Measurements from ENCODE around the gene SMARCE1.

Gene SMARCE1

DNA sequence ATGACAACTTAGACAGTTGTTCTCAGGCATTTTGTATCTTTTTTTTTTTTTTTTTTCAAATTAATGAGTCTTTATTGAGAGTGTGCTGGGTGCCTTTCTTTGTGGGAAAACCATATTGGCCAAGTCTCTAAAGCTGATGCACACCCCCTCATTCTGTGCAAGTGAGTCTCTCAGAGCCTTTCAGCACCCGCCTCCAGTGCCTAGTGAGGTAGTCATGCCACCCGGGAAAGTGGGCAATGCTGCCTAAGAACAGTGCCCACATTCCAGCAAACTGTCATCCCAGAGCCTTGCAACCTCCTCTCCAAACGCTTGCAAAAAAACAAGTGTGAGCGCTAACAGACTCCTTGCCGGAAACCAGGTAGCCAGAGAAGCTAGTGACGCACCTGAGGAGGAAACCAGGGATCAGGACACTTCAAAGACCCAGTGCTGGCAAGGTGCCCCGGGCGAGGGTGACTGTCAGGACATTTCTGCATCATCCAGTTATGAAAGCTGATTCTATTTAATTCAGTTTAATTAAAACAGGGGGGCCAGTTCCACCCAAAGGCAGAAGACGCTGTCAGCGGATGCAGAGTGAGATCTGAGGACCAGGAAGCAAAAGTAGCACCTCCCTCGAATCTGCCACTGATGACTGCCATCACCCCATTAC is 34.9 kb downstream of the SMARCE1 start:
- no peak overlapping the region for H3K4me3 ChIP-seq (ENCODE audit: low read depth, low read length)

GRCh38 chr17:40611840-40612474 is 35.7 kb downstream of the SMARCE1 start:
- no peak overlapping the region for H3K4me3 ChIP-seq (ENCODE audit: low read depth, low read length)

GRCh38 chr17:40610359-40610758 is 37.3 kb downstream of the SMARCE1 start:
- no peak overlapping the region for H3K4me3 ChIP-seq (ENCODE audit: low read depth, low read length)

DNA sequence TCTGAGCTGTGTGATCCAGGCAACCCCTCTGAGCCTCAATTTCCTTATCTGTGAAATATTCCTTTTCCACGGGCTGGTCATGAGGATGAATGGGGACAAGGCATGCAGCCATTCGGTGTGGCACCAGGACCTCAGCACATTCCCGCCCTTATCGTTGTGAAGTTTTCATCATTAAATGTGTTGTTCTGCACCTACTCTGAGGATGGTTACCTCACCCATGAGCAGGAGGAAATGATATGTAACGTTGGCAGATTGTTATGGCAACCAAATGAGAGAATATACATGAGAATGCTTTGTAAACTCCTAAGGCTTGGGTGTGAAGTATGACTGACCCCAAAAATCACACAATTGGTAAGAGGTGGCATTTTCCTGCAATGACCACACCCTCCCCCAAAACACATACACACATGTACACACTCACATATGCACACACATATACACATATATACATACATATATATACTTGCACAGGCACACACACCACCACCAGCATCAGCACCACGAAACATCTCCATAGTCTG is 39.5 kb downstream of the SMARCE1 start:
- no peak overlapping the region for H3K4me3 ChIP-seq (ENCODE audit: low read depth, low read length)

- no peak overlapping the region for H3K4me3 ChIP-seq (ENCODE audit: low read depth, low read length)
These were observed 40.0 kb downstream of the SMARCE1 start for GRCh38 chr17:40607641-40608040.

- no peak overlapping the region for H3K4me3 ChIP-seq (ENCODE audit: low read depth, low read length)
These were observed 40.9 kb downstream of the SMARCE1 start for GRCh38 chr17:40606548-40607353.

GRCh38 chr17:40605306-40605705 is 42.3 kb downstream of the SMARCE1 start:
- no peak overlapping the region for H3K4me3 ChIP-seq (ENCODE audit: low read depth, low read length)

DNA sequence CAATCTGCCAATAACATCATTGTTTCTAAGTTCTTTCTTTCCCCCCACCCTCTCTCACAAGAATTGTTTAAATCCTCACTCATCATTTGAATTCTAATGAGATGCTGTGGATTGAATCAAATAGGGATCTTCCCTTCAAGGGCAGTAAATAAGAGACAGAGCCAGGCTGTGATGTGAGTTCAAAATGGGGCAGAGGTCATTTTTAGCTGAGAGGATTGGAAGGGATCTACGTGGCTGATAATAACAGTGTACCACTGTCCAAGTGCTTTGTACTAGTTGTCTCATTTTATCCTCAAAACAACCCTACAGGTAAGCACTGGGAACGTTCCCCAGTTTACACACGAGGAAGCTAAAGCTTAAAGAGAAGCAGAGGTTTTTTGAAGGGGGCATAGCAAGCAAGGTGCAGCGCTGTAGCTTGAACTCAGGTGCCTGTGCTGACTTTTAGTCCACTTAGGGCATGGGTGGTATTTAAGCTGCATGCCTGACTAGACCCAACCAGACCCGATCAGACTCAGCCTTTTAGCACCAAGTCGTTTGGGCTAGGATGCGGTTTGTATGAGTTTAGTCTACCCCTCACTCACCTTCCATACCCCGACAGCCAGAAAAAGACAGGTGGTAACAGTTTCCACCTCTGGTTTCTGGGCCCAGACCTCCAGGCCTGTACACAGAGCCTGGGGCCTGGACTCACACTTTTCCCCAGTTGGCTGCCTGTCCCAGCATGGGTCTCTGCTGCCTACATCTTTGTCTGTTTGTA is 43.1 kb downstream of the SMARCE1 start:
- no peak overlapping the region for H3K4me3 ChIP-seq (ENCODE audit: low read depth, low read length)

GRCh38 chr17:40602445-40603443 is 44.9 kb downstream of the SMARCE1 start:
- no peak overlapping the region for H3K4me3 ChIP-seq (ENCODE audit: low read depth, low read length)

GRCh38 chr17:40600486-40601046 is 47.1 kb downstream of the SMARCE1 start:
- no peak overlapping the region for H3K4me3 ChIP-seq (ENCODE audit: low read depth, low read length)

GRCh38 chr17:40599468-40599763 is 48.2 kb downstream of the SMARCE1 start:
- H3K4me3 ChIP-seq (ENCODE audit: low read depth, low read length), result no peak overlapping the region

DNA sequence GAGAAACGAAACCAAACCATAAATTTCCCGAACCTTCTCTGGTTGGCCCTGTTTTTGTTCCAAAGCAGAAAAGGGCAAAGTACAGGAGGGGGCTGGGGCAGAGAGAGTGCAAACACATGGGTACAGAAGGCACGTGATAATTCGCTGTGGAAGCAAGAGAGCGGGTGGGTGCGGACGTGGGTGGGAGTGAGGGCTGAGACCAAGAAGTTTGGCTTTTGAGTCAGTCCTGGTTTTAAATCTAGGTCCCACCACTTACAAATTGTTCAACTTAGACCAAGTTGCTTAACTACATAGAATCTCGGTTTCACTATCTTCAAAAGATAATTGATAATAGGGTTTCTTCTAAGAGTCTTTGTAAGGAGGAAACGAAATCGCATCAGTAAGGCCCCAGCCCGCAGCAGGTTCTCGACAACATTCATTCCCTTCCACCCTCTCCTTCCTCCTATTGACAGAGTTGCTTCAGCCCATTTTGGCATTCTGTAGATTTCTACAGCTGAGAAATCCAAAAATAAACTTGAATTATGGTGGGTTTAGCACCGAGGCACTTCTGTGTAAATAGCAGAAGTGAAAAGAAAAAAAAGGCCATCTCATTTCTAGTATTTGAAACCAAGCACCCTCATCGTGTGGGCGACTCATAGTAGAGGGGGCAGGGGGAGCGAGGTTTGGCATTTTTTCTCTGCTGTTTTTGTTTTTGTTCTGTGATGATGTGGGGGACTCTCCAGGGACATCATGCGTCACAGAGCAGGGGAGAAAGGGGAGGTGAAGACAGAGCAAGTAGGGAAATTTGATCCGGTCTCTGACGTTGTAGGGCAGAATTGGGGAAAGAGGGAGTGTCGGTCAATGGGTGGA is 48.8 kb downstream of the SMARCE1 start:
- no peak overlapping the region for H3K4me3 ChIP-seq (ENCODE audit: low read depth, low read length)

- H3K4me3 ChIP-seq (ENCODE audit: low read depth, low read length), result no peak overlapping the region
These were observed 49.4 kb downstream of the SMARCE1 start for GRCh38 chr17:40598301-40598618.

GRCh38 chr17:40597556-40598300 is 49.9 kb downstream of the SMARCE1 start:
- no peak overlapping the region for H3K4me3 ChIP-seq (ENCODE audit: low read depth, low read length)

DNA sequence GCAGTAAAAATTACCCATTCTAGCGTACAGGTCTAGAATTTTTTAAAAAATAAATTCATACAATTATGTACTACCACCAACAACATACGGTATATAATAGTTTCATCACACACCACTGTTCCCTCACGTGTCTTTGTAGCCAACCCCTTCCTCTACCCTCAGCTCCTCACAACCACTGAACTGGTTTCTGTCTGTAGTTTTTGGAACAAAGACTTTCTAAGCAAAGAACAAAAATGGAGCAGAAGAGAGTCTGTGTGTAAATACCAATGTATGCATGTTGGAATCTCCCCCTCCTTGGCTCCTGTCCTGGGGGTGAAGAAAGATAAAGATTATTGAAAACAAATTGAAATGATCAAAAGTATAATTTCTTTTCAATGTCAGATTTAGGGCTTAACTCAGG is 50.5 kb downstream of the SMARCE1 start:
- no peak overlapping the region for H3K4me3 ChIP-seq (ENCODE audit: low read depth, low read length)

GRCh38 chr17:40596261-40596919 is 51.2 kb downstream of the SMARCE1 start:
- H3K4me3 ChIP-seq (ENCODE audit: low read depth, low read length), result no peak overlapping the region

DNA sequence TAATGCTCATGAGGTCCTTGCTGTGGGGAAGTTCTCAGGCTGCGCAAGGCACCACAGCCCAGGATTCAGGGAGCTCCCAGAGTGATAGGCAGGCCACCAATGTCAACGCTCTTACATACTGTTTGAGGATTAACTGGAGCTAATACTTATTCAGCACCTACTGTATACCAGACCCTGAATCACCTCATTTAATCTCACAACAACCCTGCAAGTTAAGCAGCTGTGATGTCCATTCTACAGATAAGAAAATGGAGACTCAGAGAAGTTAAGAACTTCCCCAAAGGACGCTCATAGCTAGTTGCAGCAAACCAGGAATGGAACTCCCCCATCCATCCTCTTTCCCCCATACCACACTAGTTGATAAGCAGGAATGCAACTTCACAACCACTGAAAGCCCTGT is 56.9 kb downstream of the SMARCE1 start:
- H3K4me3 ChIP-seq (ENCODE audit: low read depth, low read length), result no peak overlapping the region

GRCh38 chr17:40588552-40588951 is 59.1 kb downstream of the SMARCE1 start:
- no peak overlapping the region for H3K4me3 ChIP-seq (ENCODE audit: low read depth, low read length)
